Epithelial cell of prostate (primary cell): ENCODE data around the gene ANKK1.

Source experiments
- DNase-seq: peaks from one replicate; pipeline ENCODE4 v3.0.0-alpha.2; 2011; ENCODE audit warnings: low read depth, low spot score
- H3K27ac ChIP-seq: fragments of 450-650 bp; 2 replicates; pipeline ENCODE4 v1.5.1; 2017; ENCODE audit warnings: mild to moderate bottlenecking

Gene ANKK1, protein sequence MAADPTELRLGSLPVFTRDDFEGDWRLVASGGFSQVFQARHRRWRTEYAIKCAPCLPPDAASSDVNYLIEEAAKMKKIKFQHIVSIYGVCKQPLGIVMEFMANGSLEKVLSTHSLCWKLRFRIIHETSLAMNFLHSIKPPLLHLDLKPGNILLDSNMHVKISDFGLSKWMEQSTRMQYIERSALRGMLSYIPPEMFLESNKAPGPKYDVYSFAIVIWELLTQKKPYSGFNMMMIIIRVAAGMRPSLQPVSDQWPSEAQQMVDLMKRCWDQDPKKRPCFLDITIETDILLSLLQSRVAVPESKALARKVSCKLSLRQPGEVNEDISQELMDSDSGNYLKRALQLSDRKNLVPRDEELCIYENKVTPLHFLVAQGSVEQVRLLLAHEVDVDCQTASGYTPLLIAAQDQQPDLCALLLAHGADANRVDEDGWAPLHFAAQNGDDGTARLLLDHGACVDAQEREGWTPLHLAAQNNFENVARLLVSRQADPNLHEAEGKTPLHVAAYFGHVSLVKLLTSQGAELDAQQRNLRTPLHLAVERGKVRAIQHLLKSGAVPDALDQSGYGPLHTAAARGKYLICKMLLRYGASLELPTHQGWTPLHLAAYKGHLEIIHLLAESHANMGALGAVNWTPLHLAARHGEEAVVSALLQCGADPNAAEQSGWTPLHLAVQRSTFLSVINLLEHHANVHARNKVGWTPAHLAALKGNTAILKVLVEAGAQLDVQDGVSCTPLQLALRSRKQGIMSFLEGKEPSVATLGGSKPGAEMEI

DNA sequence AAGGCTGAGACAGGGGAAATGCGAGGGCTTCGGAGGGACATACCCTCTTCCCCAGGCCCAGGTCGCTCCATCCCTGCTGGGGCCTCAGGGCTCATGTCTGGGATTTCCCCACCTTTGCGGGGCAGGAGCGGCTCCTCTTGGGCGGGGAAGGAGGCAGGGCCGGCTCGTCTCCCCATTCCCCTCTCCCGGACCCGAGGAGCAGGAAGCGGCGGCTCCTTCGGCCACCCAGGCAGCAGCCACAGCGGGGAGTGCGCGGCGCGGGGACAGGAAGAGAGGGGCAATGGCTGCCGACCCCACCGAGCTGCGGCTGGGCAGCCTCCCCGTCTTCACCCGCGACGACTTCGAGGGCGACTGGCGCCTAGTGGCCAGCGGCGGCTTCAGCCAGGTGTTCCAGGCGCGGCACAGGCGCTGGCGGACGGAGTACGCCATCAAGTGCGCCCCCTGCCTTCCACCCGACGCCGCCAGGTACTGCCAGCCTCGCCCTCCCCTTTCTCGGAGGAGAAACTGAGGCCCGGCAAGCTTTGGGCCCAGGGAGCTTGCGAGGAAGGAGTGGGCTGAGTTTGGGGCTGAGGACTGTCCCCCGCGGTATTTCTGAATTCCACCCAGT lies at the start of gene ANKK1:
TSS of gene ANKK1 (plus strand) at position 175 of the 607 bp plus-strand sequence. CDS start at position 281, 106 bp downstream.
- H3K27ac ChIP-seq: peak within 1 kb of the TSS; percentile 98
- DNase-seq: no peak

DNA sequence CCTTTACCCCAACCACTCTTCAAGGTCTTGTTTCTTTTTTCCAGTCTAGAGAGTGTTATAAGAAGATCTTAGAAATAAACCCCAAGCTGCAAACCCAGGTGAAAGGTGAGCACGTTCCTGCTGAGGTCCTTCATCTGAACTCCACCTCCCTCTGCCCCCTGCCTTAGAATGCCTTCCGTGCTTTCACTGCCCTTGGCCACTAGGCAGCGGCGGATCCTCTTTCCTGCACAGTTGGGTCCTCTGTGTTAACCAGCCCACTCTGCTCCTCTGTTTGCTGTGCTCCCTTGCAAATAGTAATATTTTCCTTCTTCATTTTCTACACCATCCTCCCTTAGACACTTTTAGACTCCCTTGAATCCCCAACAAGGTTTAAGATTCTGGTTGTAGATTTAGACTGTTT lies 48.8 kb upstream of the ANKK1 start:
- DNase-seq: no peak
- H3K27ac ChIP-seq: no peak overlapping the region

DNA sequence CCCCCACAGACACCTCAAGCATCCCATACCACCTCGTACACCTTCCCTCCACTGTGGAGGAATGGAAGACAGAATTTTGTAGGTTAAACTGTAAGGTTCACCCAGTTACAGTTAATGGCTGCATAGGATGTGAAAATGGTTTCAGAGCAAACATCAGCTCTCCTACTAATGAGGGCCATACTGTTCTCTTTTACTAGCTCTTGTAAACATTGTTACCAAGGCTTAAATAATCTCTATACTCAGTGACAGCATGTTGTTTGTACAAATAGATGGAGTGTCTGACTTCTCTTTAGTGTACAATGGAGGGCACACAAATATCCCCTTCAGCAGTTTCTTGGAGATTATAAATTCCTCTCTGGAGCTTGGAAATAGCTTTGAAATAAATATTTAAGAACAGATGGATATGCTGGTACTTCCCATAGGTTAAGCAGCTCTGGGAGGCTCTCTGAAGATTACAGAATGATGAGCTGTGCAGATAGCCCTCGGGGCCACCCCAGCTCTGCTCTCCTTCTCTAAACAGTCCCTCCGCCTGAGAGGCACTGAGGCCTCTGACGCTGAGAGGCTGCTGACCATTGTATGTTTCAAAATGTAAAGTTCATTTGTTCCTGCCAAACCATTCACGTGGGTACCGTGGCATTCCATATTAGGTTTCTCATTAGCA lies 47.5 kb upstream of the ANKK1 start:
- no peak for DNase-seq

DNA sequence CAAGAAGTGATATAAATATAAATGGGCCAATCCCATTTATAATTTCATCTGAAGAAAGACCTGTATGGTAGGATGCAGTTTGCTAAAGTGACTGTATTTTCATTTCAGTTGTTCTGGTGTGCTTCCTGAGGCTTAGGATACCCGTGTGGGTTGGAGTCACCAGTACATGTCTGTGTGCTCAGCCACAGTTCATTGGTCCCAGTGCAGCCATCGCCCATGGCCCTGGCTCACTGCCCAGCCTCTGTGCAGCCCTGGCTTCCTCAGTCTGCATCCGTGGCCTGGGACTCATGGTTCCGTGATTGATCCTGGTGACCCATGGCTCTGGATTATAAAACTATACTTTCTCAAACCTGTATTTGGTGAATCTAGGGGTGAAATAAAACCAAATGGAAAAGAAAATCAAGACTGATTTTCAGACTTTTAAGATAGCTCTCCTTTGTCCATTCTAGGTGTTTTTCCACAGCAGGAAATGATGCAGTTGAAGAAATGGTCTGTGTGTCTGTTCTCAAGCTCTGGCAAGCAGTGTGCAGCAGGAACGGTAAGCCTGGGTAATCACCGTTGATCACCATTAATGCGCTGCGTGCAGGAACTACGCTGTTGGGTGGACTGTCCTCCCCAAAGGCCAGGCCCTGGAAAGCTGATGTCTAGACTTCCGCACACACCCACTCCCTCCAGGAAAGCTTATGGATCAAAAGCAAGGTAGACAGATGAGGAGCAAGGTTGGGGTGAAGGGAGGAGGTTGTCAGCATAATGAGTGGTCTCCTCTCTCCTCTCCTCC lies 46.0 kb upstream of the ANKK1 start:
- DNase-seq: no peak
- H3K27ac ChIP-seq: no peak overlapping the region

More for the DNA sequence above, 47.5 kb upstream of the ANKK1 start:
- no peak overlapping the region for H3K27ac ChIP-seq

DNA sequence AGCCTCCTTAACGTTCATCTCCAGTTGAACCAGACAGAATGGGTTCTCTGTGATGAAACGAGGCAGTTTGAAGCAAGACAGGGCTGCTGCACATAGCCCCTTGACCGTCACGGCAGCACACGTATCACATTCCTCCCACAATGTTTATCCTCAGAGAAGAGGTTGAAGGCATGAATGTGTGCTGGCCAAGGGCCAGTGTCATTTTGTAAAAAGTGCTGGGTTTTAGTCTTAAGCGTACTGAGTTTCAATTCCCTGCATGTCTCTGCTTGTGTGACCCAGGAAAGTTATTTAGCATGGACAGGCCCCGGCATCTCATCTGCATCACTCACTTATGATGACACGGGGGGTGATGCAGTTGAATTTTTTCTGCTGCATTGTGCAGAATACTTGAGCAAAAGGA lies 41.6 kb upstream of the ANKK1 start:
- peak; percentile 88 for DNase-seq
- H3K27ac ChIP-seq: peak overlapping the region; percentile 62

DNA sequence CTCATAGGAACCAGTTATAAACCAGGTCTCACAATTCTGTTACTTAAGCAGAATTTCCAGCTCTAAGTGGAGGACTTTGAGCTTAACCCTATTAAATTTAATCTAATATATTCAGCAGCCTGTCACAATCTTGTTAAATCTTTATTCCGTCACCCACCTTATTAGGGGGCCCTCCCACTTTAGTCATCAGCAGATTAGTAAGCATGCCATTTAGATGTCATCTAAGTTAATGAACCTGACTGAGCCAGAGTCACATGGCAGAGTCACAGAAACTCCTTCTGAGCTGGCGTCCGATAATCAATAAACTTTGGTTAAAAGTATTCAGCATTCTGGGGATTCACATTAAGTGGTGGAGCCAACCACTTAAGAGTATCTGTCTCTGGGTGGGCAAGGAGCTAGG lies 38.1 kb upstream of the ANKK1 start:
- H3K27ac ChIP-seq: no peak overlapping the region
- DNase-seq: no peak

DNA sequence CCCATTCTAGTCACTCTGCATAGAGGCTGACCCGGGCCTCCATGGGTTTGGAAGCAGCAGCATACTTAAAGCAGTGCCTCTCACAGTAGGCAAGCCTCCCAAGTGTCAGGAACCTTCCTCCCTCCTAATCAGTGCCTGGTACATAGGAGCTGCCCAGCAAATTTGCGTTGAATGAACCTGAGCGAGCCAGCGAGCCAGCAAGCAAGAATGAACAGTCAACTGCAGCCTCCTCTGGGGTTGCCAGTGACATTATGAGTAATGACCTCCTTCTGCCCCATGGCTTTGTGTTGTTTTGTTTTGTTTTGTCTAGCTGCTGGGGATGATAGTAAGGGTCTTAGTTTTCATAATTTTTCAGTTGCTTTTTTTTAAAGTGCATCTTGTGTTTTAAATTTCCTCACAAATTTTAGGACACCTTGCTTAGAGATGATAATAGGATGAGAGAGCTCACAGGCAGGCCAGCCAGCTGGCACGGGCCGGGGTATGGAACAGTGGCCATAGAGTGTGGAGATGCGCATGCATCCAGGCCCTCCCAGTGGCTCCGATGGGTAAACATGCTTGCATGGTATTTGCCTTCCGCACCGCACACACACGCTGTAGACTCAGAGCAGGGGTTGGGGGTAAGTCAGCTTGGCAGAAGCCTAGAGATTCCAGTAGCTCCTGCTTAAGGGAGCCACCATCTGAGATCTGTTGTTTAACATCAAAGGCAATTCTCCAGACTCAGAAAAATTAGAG lies 37.1 kb upstream of the ANKK1 start:
- H3K27ac ChIP-seq: no peak overlapping the region
- no peak for DNase-seq

DNA sequence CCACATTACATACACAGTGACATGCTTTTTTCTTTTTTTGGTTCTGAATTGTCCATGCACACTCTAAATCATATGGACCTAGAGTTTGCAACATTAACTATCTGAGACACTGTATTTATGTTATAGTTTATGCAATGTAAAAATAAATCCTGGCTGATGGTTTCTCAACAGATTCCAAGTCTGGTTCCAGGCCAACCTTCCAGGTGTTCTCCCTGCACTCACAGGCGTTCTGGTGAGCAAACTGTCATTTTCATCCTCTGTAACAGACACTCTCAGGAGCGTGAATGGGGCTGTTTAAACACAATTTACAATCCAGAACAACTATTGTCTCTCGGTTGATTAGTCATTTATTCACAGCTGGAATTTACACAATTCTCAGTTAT lies 36.5 kb upstream of the ANKK1 start:
- DNase-seq: no peak
- H3K27ac ChIP-seq: no peak overlapping the region

DNA sequence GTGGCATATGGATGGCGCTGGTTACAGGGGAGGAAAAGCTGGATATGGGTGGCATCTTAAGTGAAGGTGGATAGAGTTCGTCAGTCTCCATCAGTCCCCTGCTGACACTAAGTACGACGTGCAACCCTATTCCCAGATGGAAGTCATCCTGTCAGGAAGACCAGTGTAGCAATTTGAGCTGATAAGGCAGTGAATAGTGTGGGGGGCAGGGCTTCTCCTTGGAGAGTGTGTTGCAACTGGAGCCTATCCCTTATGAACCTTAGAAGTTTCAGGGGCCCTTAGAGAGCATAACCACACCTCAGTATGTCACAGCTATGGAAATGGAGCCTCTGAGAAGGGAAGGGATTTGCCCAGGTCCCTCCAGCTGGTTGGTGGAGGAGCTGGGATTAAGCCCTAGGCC lies 36.1 kb upstream of the ANKK1 start:
- H3K27ac ChIP-seq: no peak overlapping the region
- no peak for DNase-seq

DNA sequence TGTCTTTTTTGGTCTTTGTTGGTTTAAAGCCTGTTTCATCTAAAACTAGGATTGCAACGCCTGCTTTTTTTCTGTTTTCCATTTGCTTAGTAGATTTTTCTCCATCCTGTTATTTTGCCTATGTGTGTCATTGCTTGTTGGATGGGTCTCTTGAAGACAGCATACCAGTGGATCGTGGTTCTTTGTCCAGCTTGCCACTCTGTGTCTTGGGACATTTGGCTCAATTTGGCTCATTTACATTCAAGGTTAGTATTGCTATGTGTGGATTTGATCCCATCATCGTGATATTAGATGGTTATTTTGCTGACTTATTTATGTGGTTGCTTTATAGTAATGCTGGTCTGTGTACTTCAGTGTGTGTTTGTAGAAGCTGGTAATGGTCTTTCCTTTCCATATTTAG lies 31.4 kb upstream of the ANKK1 start:
- H3K27ac ChIP-seq: no peak overlapping the region
- no peak for DNase-seq

DNA sequence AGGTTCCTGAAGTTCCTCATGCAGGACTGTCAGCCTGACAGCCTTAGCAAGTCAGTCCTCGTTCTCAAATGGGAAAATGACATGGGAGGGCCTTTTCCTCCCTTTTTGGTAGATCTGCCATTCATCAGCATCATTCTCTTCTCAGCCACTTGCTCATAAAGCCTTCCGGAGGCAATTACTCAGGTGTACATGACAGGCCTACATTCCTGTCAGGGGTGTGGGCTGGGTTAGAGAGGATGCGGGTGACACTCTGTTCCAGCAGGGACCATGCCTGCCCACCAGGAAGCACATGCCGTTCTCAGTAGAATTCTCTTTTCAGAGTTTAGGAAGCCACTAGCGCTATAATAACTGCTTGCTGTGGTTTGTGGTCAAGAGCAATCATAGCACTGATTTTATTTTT lies 24.2 kb upstream of the ANKK1 start:
- DNase-seq: no peak
- H3K27ac ChIP-seq: peak overlapping the region; percentile 40

DNA sequence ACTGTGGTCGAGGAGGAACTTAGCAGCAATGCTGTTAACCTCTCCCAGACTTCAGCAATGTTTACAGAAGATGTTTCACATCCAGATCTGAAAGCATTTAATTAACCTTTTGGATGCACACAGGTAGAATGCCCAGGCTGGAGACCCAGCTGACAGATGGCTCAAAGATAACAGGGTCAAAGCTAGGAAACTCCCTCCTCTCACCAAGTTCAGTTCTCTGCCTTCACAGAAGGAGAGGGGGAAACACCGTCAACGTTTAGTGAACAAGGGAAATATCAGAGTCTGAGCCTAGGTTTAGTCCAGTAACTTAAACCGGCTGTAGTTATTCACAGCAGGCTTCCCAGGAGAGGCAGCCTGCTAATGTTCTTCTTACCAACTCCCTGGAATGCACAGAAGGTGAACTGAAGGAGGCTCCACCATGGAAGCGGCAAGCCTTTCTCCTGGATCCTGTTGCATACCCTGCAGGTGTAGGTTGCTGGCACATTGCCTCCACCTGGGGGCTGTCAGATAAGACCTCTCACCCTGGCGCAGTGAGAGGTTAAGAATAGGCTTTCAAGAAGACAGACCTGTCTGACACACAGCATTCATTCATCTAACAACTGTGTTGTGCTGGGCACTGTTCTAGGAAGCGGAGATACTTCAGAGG lies 23.5 kb upstream of the ANKK1 start:
- no peak for DNase-seq
- H3K27ac ChIP-seq: peak overlapping the region; percentile 40

DNA sequence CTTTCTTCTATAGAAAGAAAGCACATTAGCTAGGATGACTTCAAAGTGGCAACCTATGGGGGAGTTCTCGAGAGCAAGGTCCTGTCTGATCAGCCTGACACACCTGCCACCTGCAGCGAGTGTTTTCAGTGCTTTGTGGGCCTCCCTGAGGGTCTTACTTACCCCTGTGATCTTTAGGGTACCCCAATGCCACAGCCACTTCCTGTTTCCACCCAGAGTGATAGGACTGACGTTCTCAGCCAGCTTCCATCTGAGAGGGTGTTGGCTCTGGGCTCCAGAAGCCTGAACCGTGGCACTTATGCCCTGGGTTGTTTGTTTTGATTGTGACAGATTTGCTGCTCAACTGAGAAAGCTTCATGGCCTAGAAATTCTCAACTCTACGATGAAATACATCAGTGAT lies 21.7 kb upstream of the ANKK1 start:
- no peak overlapping the region for H3K27ac ChIP-seq
- DNase-seq: no peak

DNA sequence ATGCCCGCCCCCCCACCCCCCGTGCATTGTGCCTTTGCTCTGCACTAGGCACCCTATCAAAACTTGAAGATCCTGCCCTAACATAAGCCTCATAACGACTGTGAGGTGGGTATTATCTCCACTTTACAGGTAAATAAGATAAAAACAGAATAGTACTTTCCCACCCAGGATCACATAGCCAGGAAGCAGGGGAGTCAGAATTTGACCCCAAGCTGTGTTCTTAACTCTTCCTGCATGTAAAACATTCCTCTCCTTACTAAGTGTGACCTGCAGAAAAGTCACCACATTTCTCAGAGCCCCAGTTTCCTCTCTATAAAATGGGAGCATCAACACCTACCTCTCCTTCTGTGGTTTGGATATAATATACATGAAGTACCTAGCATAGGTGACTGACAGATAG lies 18.2 kb upstream of the ANKK1 start:
- H3K27ac ChIP-seq: no peak overlapping the region
- no peak for DNase-seq

DNA sequence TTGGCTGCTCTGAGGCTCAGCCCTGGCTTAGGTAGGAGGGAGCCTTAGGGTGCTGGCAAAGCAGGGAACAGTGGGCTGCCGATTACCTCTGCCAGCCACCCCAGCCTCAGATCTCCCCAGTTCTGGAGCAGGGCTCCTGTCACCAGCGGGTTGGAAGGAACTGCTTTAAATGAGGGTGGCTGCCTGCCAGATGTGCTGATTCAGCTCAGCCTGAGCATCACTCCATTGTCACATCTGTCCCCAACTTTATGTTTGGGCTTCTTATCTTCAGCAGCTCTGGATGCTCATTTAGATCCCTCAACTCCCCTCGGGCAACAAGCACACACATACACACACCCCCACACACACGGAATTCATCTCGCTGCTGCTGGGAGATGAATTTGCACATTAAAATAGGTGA lies 16.9 kb upstream of the ANKK1 start:
- DNase-seq: no peak
- no peak overlapping the region for H3K27ac ChIP-seq

DNA sequence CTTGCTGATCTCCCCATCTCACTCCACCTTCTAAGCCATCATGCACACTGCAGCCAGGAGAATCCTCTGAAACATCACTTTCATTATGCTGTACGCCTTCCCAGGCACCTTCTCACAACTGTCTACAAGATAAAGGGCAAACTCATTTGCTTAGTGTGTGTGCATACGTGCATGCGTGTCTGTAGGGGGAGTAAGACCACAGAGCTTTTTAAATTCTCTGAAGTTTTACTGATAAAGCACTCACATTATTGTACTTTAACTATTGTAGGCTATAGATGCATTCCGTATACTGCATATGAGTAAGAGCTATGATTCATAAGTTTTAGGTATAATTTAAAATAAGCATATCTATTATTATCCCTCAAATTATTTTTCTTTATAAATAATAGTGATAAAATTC lies 15.3 kb upstream of the ANKK1 start:
- H3K27ac ChIP-seq: peak overlapping the region; percentile 64
- no peak for DNase-seq

DNA sequence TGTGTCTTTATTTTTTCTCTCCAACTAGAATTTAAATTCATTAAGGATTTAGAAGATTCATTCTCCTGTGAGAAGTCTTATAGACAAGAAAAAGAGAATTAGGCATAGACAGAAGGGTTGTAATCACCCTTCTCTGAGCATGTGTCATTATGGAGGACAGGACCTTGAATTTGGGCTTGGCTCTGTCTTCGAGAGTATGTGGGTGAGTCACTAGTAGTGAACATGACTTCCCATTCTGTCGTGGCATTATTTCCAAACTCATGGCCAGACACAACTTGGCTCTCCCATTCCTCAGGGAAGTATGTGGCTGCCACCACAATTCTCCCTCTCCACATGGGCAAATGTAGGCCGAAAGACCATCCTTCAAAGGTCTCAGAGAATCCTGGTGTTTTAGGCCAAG lies 14.3 kb upstream of the ANKK1 start:
- H3K27ac ChIP-seq: peak overlapping the region; percentile 64
- peak; percentile 48 for DNase-seq

DNA sequence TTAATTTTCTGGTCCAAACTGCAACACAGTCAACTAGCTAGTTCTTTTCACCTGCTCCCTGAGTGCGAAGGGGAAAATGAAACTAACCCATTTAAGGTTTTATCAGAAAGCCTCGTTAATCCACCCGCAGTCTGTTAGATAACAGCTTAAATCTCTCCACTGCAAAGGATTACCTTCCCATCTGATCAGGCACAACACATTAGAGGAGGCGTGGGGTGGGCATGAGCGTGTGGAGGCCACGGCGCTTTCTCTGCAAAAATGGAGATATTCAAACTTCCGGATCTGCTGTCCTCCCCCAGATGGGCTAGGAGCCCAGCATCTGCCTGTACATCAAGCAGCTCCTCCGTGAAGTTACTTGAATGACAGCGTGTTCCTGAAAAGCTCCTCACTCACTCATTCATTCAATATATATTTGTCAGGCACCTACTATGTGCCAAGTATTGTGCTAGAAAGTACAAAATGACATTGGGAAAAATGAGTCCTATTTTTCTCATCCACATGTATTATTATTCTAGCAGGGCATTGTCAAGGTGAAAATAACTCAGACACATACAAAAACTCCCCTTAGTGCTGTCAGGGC lies 13.5 kb upstream of the ANKK1 start:
- DNase-seq: no peak
- H3K27ac ChIP-seq: peak overlapping the region; percentile 64

DNA sequence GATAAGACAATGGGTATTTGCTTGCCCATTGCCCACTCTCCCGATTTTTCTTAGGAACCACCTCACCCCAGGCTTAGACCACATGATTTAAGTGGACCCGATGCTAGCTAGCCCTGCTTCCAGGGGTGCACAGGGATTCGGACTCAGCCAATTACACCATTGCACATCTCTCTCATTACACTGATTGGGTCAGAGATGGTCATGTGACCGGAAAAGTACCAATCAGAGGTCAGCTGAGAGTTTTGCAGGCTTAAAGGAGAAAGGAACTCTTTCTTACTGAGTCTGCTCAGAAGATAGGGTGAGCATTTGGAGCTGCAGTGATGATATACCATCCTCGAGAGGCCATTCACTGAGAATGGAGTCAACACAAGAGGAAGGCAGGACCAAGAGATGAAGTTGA lies 12.2 kb upstream of the ANKK1 start:
- no peak overlapping the region for H3K27ac ChIP-seq
- DNase-seq: no peak
